ENCODE measurements around the gene DCDC2.
"Not testable (repeated sequence)": the region's sequence is repeated elsewhere in the genome, so short reads cannot be mapped to it uniquely, and the experiment has no call there.

Gene DCDC2

GRCh38 chr6:24353861-24354260, 4.0 kb downstream of the DCDC2 start:
- Mint-ChIP-seq H3K27ac (no peak overlapping the region), H3K4me1 (peaks cover 11% of the 10 kb centered on the region), H3K36me3 (peaks cover 7% of the 10 kb centered on the region), H3K4me3 (no peak overlapping the region), H3K9me3 (no peaks in the 10 kb centered on the region)
- ATAC-seq: no peak
- DNase-seq (ENCODE audit: low spot score in 2 of 2): no peak

DNA sequence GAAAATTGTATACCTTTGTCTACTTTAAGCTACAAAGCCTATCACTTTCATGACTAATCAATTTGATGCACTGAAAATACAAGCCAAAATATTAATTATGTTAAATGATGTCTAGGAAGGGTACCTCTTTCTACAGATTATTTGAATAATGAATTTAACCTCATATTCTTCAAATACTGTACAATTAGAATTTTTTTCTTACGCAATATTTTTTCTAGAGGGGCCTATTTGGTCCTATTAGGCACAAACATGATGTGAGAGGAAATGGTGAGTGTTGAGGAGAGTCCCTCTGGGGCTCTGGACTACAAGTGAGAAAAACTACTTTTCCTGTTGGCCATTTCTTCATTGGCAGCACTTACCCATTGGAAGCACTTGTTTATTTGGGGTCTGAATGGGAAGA, 5.4 kb downstream of the DCDC2 start:
- no peak overlapping the region for H3K4me3 Mint-ChIP-seq
- H3K36me3 Mint-ChIP-seq: no peaks in the 10 kb centered on the region
- no peak for ATAC-seq
- H3K27ac Mint-ChIP-seq: no peak overlapping the region
- peaks cover 2% of the 10 kb centered on the region for H3K4me1 Mint-ChIP-seq
- no peaks in the 10 kb centered on the region for H3K9me3 Mint-ChIP-seq
- no peak for DNase-seq (ENCODE audit: low spot score in 2 of 2)

- no peak overlapping the region for H3K4me3 Mint-ChIP-seq
- no peaks in the 10 kb centered on the region for H3K4me1 Mint-ChIP-seq
- no peaks in the 10 kb centered on the region for H3K36me3 Mint-ChIP-seq
- no peak for DNase-seq (ENCODE audit: low spot score in 2 of 2)
- H3K9me3 Mint-ChIP-seq: no peaks in the 10 kb centered on the region
- H3K27ac Mint-ChIP-seq: no peak overlapping the region
- ATAC-seq: no peak
Observed at GRCh38 chr6:24344976-24345375, 12.9 kb downstream of the DCDC2 start.

DNA sequence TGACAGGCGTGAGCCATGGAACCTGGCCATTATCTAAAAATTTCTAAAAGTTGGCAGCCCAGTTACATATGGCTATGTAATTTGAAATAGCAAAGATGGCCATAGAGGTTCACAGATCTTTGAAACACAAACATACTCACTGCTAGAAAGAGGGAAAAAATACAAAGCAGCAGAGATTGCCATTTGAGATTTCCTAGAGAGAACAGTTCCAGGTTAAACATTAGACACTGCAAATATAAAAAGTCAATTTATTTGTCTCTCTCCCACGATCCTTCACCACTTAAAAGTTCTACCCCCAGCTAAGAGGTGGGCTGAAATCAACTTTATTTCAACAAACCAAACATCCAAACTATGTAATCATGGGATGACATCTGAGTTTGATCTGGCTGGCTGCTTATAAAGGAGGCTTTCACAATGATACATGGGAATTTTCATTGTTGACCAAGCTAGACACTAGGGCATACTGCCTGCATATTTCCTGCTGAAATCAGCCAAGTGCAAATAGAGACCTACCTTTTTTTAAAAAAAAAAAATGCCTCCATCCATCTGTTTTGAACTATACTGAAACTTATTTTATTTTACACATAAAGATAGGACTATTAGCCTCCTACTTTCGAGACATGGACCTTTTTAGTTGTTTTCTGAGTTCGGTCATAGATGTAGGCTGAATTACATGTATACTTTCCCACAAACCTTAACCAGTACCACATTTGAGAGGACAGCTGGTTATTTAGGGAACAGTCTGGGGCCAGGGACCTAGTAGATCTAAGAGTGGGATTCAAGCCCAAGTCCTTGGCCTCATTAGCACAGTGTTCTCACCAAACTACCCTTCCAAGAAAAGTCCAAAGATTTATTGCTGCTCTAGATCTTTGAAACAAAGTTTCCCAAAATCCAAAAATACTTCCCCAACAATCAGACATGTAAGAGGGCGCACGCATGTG, 16.6 kb downstream of the DCDC2 start:
- Mint-ChIP-seq H3K4me3 (no peak overlapping the region), H3K4me1 (no peaks in the 10 kb centered on the region), H3K36me3 (no peaks in the 10 kb centered on the region), H3K27ac (no peak overlapping the region), H3K9me3 (peaks cover 13% of the 10 kb centered on the region)
- ATAC-seq (no peak), DNase-seq (ENCODE audit: low spot score in 2 of 2) (no peak)

DNA sequence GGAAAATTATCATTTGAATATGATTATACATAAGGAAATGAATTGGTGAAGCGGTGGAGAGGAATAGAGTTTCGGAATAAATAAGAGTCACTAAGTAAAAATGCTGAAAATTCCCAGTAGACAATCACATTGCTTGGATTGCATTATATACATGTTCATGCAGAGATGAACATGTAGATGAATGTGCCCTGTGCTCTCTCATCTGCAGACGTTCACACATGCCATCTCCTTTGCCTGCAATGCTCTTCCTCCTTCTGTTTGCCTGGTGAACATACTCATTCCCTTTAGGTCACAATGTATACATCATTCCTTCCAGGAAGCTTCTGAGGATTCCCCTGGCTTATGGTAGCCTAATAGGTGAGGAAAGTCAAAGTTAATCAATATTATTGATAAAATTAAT, 17.9 kb downstream of the DCDC2 start:
- H3K4me3 Mint-ChIP-seq: no peak overlapping the region
- no peak for ATAC-seq
- DNase-seq (ENCODE audit: low spot score in 2 of 2): no peak
- peaks cover 13% of the 10 kb centered on the region for H3K9me3 Mint-ChIP-seq
- no peak overlapping the region for H3K27ac Mint-ChIP-seq
- no peaks in the 10 kb centered on the region for H3K36me3 Mint-ChIP-seq
- no peaks in the 10 kb centered on the region for H3K4me1 Mint-ChIP-seq

DNA sequence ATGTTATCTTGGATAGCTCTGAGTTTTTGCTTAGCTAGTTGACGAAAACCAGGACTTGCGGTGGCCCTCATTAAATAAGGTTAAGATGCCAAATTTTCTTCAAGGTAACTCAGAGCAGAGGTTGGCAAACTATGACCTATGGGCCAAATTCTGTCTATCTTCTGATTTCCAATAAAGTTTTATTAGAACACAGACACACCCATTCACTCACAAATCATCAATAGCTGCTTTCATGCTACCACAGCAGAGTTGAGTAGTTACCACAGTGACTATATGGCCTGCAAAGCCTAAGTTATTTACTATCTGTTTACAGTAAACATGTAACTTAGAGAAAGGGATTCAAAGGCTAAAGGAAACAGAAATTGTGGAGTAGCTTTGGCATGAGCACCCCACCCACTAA, 23.6 kb downstream of the DCDC2 start:
- no peaks in the 10 kb centered on the region for H3K4me1 Mint-ChIP-seq
- no peak for ATAC-seq

GRCh38 chr6:24332317-24332716, 25.5 kb downstream of the DCDC2 start:
- Mint-ChIP-seq H3K27ac (no peak overlapping the region), H3K9me3 (no peaks in the 10 kb centered on the region), H3K4me1 (no peaks in the 10 kb centered on the region), H3K4me3 (no peak overlapping the region), H3K36me3 (no peaks in the 10 kb centered on the region)
- DNase-seq (ENCODE audit: low spot score in 2 of 2): no peak
- no peak for ATAC-seq

More for the DNA sequence above, 23.6 kb downstream of the DCDC2 start:
- no peak overlapping the region for H3K4me3 Mint-ChIP-seq
- no peaks in the 10 kb centered on the region for H3K36me3 Mint-ChIP-seq
- H3K27ac Mint-ChIP-seq: no peak overlapping the region
- DNase-seq (ENCODE audit: low spot score in 2 of 2): no peak
- peaks cover 13% of the 10 kb centered on the region for H3K9me3 Mint-ChIP-seq

DNA sequence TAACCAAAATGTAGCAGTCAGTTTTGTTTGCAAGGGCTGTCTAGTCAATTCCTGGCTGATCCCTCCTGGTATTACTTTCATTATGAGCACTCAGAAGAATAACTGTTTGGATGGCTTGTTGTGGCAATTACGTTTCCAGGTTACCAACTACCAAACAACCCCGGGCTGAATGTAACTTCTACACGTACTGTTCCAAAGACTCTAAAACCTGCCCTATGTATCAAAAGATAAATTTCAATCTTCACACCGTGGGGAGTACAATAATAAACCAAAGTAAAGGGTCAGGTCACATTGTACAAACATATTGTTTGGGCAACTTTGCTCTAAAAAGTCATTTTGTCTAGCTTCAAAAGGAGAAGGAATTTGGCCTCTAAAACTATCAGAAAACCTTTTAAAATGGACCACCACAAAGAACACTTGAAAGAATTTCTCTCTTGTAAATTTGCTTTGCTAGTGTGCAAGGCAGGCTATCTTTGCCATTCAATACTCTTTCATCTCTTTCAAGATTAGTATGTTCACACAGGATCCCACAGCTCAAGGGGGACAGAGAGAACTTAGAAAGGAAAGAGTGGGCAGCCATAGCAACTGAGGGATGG, 27.6 kb downstream of the DCDC2 start:
- H3K27ac Mint-ChIP-seq: no peak overlapping the region
- no peaks in the 10 kb centered on the region for H3K4me1 Mint-ChIP-seq
- H3K36me3 Mint-ChIP-seq: no peaks in the 10 kb centered on the region
- no peak for DNase-seq (ENCODE audit: low spot score in 2 of 2)
- no peaks in the 10 kb centered on the region for H3K9me3 Mint-ChIP-seq
- no peak overlapping the region for H3K4me3 Mint-ChIP-seq
- ATAC-seq: no peak

DNA sequence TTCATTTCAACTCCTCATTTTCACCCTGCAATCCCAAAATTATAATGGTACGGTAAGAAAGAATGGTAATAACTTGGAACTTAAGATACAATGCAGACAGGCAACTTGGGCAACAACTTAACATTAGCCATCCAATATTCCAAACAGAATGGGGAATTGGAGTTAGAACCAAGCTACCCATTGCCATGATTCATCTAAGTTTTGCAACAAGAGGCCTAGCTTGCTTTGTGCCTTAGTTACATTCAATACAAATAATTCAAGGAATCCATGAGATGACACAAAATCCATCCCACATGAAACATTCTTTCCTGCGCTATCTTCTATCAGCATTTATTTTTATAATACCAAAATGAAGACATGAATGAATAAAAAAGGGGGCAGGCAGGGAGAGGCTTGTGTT, 28.4 kb downstream of the DCDC2 start:
- Mint-ChIP-seq H3K9me3 (no peaks in the 10 kb centered on the region), H3K4me1 (no peaks in the 10 kb centered on the region), H3K27ac (no peak overlapping the region), H3K36me3 (no peaks in the 10 kb centered on the region), H3K4me3 (no peak overlapping the region)
- ATAC-seq: no peak
- DNase-seq (ENCODE audit: low spot score in 2 of 2): no peak

- H3K36me3 Mint-ChIP-seq: no peaks in the 10 kb centered on the region
- DNase-seq (ENCODE audit: low spot score in 2 of 2) (no peak), ATAC-seq (no peak)
- no peaks in the 10 kb centered on the region for H3K9me3 Mint-ChIP-seq
- no peaks in the 10 kb centered on the region for H3K4me1 Mint-ChIP-seq
- H3K27ac Mint-ChIP-seq: no peak overlapping the region
- H3K4me3 Mint-ChIP-seq: no peak overlapping the region
Observed at GRCh38 chr6:24329022-24329421, 28.8 kb downstream of the DCDC2 start.

DNA sequence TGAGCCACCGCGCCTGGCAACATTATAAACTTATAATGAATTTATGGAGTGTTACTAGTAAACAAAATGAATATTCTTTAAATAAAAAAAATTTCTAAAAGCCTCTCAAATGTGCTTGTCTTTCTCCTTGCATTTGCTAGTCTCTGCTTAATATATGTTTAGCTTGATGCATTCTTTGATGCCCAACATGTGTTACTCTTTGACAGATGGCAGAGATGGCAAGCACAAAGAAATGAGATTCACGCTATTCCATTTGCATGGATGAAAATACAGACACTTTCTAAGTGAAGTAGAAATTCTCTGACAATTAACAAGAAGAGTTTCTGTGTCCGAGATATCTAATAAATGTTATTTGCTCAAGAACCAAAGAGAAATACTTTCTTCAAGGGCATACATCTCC, 30.1 kb downstream of the DCDC2 start:
- DNase-seq (ENCODE audit: low spot score in 2 of 2): no peak
- H3K4me3 Mint-ChIP-seq: no peak overlapping the region
- H3K27ac Mint-ChIP-seq: no peak overlapping the region
- H3K36me3 Mint-ChIP-seq: no peaks in the 10 kb centered on the region
- no peak for ATAC-seq
- no peaks in the 10 kb centered on the region for H3K9me3 Mint-ChIP-seq
- H3K4me1 Mint-ChIP-seq: no peaks in the 10 kb centered on the region

DNA sequence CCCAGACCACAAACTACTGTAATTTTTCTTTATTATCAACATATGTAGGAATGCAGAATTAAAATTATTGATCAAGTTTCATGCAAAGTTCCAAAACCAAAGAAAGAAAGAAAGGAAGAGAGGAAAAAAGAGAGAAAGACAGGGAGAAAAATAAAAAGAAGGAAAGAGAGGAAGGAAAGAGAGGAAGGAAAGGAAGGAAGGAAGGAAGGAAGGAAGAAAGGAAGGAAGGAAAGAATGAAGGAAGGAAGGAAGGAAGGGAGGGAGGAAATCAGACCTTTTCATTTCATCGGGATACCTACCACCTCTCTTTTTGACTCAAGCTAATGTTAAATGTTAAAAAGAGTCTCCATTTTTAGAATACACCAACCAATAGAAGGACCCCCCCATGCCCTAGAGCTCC, 31.9 kb downstream of the DCDC2 start:
- Mint-ChIP-seq H3K4me1 (no peaks in the 10 kb centered on the region), H3K4me3 (no peak overlapping the region), H3K9me3 (no peaks in the 10 kb centered on the region), H3K27ac (no peak overlapping the region), H3K36me3 (no peaks in the 10 kb centered on the region)
- DNase-seq (ENCODE audit: low spot score in 2 of 2) (no peak), ATAC-seq (no peak)

GRCh38 chr6:24324617-24325016, 33.2 kb downstream of the DCDC2 start:
- Mint-ChIP-seq H3K9me3 (no peaks in the 10 kb centered on the region), H3K36me3 (no peaks in the 10 kb centered on the region), H3K4me3 (no peak overlapping the region), H3K27ac (no peak overlapping the region), H3K4me1 (no peaks in the 10 kb centered on the region)
- ATAC-seq (no peak), DNase-seq (ENCODE audit: low spot score in 2 of 2) (no peak)

- H3K4me1 Mint-ChIP-seq: no peaks in the 10 kb centered on the region
- H3K4me3 Mint-ChIP-seq: no peak overlapping the region
- ATAC-seq (no peak), DNase-seq (ENCODE audit: low spot score in 2 of 2) (no peak)
- no peaks in the 10 kb centered on the region for H3K9me3 Mint-ChIP-seq
- H3K36me3 Mint-ChIP-seq: peaks cover under 1% of the 10 kb centered on the region
- no peak overlapping the region for H3K27ac Mint-ChIP-seq
Observed at GRCh38 chr6:24323632-24324337, 34.1 kb downstream of the DCDC2 start.

DNA sequence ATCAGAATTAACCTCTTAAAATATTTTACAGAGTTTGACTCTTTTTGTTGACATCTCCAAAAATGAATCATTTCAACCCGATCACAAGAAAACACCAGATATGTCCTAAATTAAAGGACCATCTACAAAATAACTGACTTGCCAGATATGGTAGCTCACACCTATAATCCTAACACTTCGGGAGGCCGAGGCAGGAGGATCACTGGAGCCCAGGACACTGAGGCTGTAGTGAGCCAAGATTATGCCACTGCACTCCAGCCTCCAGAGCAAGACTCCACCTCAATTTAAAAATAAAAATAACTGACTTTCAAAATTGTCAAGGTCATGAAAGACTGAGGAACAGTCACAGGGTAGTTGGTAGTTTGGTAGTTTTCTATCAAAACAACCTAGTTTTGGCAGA, 34.9 kb downstream of the DCDC2 start:
- Mint-ChIP-seq H3K36me3 (peaks cover 5% of the 10 kb centered on the region), H3K4me1 (no peaks in the 10 kb centered on the region), H3K27ac (no peak overlapping the region), H3K4me3 (no peak overlapping the region), H3K9me3 (no peaks in the 10 kb centered on the region)
- ATAC-seq (no peak), DNase-seq (ENCODE audit: low spot score in 2 of 2) (no peak)

DNA sequence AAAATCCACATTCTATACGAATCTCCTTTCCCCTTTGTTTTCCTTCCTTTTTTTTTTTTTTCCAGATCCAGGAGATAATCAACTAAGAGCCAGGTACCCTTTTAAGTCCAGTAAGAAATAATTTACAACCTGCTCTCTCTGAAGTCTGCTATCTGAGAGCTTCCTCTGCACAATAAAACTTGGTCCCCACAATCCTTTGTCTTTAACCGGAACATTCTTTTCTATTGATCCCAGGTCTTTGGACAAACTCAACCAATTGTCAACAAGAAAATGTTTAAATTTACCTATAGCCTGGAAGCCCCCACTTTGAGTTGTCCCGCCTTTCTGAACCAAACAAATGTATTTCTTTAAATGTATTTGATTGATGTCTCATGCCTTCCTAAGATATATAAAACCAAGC, 35.4 kb downstream of the DCDC2 start:
- H3K36me3 Mint-ChIP-seq; H3K27ac Mint-ChIP-seq; DNase-seq (ENCODE audit: low spot score in 2 of 2); H3K4me1 Mint-ChIP-seq; H3K4me3 Mint-ChIP-seq; H3K9me3 Mint-ChIP-seq; ATAC-seq: not testable (repeated sequence)

Measured in stimulated activated effector memory CD8-positive, alpha-beta T cell treated with anti-CD3 and anti-CD28 coated beads, Interleukin-12 subunit alpha, Interleukin-12 subunit beta, amount 100 ng/mL, for 72 hours (primary cell).